ENCODE results near the gene TBC1D2B.

GRCh38 chr15:78007964-78008886, 69.3 kb downstream of the TBC1D2B start:
- TF ChIP-seq CTCF (IDR thresholded peaks at IDR 0.05; ENCODE audit: low read length) (no peak), EZH2 (optimal IDR thresholded peaks at IDR 0.05; ENCODE audit: low read depth, low read length) (no peak)
